ENCODE measurements around the gene IFI27L2.

The IFI27L2 gene

DNA sequence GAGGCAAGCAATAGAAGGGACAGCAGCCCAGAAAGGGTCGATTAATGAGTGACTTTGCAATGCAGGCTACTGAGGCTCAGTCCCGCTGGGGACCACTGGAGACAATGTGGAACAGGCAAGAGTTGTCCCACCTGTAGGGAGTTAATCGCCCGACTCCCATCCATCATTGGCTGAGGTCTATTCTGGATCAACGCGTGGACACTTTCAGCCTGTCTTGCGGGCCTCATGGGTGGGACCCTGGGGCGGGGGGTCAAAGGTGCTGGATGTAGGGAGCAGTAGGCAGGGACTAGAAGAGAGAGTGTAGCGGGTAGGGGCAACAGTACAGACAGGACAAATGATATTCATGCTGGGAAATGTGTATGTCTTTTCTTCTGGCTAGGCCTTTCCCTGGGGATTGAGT is 6.1 kb downstream of the IFI27L2 start:
- DNase-seq (ENCODE audit: low read depth) = no peak

DNA sequence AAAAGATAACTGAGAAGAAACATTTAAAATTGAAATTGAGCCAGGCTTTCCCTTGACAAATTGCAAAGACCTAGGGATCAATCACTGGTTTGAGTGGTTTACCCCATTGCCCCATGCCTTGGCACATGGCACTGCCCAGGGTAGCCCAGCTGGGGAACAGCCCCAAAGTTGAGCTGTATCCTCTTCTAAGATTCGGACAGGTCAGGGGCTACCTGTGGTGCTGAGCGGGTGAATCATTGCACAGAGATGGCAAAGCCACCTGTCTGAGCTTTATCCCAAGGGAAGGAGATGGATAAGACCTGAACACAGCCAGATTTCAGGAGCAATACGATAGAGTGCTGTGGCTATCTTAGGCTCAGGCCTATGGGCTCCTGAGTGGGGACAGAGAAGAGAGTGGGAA is 7.0 kb downstream of the IFI27L2 start:
- DNase-seq (ENCODE audit: low read depth) = no peak

DNA sequence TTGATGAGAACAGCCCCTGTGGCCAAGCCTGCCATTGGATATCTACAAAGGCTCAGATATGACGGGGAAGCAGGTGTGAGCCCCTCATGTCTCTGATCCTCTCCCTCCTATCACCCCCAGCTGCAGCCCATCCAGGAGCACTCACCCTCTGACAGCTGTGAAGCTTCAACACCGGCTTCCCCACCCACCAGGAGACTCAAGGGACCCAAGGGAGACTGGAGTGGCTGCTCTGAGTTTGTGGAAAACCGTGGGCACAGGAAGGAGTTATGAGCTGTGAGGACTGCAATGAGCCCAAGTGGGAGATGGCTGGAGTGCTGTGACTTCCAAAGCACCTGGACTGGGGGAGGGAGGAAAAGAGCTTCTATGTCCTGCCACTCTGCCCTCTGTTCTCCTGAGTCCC is 7.9 kb downstream of the IFI27L2 start:
- no peak for DNase-seq (ENCODE audit: low read depth)

DNA sequence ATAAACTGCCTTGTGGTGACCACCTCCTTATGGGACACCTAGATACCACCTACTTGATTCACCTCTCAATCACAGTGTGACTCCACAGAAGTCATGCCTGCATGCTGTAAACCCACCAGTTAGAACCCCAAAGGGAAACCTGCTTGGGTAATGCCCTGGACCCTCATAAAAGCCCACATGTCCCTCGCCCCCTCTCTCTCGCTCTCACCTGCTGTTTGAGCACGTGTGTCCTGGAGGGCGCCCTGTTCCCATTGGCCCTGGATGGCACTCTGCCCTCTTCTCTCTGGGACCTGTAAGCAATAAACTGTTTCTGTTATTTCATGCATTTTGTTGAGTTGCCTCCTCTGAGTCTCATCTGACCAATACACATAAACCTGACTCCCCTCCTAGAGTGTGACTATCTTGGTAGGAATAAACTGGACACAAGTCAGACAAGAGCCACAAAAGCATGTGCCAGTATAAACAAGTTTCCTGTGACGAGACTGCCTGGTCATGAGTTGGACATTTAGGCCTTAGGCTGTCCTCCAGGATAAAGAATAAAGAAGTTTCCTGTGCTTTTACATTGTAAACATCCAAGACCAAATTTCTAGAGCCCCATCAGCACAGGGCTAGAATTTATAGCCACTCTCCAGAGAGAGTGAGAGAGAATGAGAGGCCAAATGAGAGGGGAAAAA is 8.6 kb downstream of the IFI27L2 start:
- peak; percentile 98 for DNase-seq (ENCODE audit: low read depth)

DNA sequence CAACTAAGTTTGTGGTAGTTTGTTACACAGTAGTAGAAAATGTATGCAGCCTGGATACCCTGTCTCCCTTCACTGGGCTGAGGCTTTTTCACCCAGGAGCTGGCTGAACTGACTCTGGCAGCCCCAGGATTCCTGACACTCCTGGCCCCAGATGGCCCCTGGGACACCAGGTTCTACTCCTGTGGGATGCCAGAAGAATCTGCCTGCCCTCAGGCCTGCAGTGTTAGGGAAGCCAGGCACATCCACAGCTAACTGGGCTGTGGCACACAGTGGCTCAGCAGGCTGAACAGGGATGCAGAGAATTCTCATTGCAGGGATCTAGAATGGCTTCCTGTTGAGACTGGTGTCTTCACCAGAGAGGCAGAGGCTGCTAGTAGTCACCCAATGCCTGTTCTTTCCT is 10.3 kb downstream of the IFI27L2 start:
- DNase-seq (ENCODE audit: low read depth) = no peak

DNA sequence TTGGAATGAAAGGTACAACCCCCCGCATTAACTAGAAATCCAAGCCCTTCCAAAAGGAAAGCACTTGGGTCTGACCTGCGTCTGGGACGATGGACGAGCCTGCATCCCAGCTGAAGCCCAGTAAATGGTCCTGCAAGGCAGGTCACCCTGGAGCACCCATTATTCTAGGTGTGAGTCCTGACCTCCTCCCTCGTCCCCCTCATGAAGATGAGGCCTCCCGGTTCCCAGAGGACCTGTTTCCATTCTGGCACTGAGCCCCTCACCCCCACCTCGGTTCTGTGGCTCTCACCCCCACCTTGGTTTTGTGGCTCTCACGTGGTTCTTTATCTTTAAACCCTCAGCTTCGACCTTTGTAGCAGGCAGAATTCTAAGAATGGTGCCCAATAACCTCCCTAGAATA is 11.5 kb downstream of the IFI27L2 start:
- DNase-seq (ENCODE audit: low read depth) = no peak

DNA sequence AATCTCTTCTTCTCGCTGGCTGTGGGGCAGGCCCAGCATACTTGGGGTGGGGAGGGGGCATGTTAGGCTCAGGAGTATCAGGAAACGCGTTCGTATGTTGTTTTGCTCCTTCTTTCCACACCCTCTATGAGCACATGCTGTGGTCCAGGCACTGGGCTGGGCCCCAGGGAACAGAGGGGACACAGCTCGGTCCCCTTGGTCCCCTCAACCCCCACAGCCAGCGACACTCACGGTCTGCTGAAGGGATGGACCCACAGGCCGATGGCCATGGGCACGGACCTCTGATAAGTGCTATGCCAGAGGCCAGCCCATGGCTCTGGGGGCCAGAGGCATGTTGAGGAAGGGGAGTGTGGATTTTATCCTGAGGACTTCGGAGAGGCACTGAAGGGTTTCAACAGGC is 12.7 kb downstream of the IFI27L2 start:
- DNase-seq (ENCODE audit: low read depth) = no peak

DNA sequence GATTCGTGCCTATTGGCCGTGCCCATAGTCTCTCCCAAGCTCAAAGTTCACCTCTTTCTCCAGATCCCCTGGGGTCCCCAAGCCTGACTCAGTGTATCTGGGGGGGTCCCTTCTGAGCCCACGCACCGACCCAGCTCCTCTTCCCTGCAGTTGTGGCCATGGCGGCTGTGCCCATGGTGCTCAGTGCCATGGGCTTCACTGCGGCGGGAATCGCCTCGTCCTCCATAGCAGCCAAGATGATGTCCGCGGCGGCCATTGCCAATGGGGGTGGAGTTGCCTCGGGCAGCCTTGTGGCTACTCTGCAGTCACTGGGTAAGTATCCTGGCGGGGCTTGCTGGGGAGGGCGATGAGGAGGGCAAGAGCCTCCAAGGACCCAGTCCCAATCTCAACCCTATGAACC is 13.8 kb downstream of the IFI27L2 start:
- DNase-seq (ENCODE audit: low read depth) = no peak

DNA sequence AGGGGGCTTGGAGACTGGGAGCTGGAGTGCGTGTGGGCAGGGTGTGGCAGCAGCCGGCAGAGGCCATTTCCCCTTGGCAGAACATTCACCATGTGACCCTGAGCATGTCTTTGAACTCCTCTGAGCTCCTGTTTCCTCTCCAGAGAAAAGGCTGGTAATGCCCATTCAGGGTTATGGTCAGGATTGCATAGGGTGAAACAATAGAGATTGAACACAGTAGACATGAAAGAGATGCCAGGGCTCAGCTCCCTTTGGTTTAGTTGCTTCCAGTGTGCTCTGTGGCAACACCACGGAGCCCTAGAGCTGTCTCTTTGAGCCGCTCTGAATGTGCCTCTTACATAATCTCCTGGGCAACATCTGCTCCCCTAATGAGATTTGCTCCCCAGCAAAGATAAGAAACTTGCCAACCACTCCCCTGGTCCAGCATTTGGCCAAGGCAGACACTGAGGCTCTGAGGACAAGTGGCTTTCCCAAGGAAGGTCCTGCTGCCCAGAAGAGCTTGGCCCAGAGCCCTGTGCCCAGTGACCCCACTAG is 14.3 kb downstream of the IFI27L2 start:
- DNase-seq (ENCODE audit: low read depth) = no peak

DNA sequence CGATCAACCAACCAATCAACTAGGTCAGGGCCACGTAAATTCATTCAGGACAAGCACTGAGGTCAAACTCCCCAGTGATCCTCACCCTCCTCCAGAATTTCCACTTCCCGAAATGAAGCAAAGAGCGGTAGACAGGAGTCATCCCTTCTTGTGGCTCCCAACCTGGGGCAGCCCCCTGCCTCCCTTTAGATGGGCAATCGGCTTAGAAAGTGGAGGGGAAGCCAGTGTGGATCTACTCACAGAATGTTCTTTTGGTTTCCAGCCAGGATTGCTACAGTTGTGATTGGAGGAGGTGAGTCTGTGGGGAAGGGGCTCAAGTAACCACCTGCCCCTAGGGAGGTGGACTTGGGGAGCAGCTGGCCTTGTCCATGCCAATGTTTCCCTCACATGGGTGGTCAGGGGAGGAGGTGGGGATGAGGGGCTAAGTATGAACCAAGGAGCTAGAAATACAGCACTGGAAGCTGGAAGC is 14.8 kb downstream of the IFI27L2 start:
- DNase-seq (ENCODE audit: low read depth) = no peak

DNA sequence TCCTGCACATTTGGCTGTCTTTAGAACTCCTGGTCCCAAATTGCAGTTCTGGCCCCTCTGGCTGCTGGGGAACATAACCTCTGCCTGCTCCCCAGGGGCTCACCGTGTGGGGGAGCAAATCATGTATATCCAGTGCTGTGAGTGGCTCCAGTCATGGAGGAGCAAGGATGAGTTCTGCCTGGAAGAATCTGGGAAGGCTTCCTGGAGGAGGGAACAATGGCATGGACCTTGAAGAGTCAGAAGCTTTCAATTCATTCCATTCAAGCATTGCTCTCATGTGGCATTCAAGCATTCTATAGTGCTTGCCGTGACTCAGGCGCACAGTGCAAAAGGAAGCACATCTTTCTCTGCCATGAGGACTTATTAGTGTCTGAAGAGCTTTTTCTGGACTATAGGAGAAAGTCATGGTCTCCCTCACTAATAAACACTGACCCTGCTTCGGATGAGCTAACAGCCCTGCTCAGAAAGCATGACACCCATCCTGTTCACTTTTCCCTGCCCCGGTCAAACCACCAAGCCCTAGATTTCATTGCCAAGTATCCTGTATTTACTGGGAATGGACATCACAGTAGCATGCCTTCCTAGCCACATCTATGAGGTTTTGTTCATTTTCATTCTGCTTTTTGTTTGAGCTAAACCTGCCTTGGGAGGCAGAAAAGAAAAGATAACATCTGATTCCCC is 15.4 kb downstream of the IFI27L2 start:
- peak; percentile 53 for DNase-seq (ENCODE audit: low read depth)

DNA sequence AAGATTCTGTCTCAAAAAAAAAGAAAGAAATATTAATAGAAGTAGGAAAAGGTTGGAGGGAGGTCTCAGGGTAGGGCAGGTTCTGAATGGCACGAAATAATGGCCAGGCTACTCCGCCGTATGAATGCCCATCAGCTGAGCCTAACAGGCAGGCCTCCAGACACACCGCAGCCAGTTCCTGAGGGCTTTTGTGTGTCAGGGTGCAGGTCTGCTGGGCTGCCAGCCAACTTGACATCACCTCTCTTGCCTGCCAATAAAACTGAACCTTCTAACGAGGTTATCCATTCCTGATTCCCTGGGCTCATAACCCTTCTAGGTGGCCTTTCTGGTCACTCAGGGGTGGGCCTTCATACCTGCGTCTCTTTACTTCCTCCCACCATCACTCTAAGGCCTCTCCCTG is 15.9 kb downstream of the IFI27L2 start:
- DNase-seq (ENCODE audit: low read depth) = no peak

DNA sequence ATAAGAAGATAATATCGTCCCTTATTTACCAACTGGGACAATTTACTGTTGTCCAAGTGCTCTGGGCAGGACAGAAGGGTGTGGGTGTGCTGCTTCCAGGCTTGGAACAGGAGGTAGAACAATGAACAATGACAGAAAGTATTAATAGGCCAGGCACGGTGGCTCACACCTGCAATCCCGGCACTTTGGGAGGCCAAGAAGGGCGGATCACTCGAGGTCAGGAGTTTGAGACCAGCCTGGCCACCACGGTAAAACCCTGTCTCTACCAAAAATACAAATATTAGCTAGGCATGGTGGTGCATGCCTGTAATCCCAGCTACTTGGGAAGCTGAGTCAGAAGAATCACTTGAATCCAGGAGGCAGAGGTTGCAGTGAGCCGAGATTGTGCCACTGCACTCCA is 16.3 kb downstream of the IFI27L2 start:
- no peak for DNase-seq (ENCODE audit: low read depth)

DNA sequence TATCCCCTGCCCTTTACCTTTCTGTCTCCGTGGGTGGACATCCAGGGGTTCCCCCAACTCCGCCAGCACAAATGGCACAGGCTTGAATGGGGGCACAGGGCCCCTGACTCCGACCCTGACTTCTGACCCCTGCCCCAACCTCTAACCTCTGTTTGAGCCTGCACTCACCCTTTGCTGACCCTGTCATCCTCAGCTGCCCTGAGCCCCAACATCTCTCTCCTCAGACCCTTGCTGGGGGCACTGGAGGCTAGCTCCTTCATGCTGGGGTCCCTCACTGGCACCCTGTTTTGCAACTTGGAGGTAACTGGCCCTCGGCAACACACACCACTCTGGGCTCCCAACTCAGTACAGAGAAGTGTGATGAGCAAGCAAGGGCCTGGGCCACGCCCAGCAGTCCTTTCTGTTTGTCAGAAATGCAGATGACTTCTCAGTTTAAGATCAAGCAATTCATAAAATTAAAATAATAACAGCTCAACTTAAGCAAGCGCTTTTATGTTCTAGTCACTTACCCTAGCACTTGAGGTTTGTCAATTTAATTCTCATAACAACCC is 16.8 kb downstream of the IFI27L2 start:
- DNase-seq (ENCODE audit: low read depth) = no peak

DNA sequence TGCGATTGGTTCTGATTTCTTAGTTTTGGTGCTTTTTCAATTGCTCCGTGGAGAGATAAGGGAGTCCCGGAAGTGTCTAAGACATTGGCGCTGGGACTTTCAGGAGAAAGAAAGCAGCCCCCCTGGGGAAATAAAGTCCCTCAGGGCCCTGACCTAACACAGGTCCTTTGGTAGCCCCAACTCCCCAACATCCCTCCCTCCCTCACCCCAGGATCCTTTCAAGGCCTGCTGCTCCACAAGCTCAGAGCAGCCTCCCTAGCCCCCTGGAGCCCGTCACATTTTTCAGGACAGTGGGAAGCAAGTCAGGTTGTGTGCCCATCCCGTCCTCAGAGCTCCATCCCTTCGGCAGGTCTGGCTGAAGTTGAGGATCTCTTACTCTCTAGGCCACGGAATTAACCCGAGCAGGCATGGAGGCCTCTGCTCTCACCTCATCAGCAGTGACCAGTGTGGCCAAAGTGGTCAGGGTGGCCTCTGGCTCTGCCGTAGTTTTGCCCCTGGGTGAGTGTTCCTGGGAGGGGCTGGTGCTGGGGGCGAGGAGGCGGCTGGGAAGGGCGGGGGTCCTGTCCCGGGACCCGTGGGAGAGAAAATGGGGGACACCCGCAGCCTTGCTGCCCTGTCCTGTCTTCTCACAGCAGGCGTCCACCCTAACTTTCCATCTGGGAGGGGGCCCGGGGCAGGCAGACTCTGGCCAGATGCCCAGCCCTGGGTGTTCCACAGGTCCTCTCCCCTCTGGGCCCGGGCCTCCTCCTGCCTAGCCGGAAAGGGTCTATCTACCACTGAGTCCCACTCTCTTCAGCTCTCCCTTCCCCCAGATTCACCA is 17.9 kb downstream of the IFI27L2 start:
- DNase-seq (ENCODE audit: low read depth) = no peak

DNA sequence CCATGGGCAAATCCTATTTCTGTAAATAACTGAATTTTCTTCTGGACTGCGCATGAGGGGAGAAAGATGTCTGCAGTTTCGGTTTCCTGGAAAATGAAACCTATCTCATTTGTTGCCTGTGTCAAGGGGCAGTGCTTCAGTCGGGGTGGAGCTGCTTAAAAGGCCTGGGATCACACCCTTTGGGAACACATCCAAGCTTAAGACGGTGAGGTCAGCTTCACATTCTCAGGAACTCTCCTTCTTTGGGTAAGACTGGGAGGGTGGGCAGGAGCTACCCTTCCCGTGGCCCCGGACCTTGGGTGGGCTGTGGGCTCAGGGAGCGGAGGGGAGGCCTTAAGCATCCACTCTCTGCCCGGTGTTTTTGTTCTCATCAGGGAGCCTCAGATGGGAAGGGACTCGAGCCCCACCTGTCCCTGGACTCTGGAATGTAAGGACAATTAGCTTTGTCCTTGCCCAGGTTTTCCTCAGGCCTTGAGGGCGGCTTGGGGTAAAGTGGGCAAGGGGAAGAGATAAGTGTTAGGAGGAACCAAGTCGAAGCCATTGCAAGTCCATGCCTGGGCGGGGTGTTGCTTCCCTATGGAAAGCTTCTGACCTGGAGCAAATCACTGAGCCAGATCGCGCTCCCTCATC is 18.7 kb downstream of the IFI27L2 start, which contains the start of gene IFI27:
IFI27 (plus strand) TSS at position 185 of the 630 bp plus-strand sequence.
- DNase-seq (ENCODE audit: low read depth) = peak; percentile 71

DNA sequence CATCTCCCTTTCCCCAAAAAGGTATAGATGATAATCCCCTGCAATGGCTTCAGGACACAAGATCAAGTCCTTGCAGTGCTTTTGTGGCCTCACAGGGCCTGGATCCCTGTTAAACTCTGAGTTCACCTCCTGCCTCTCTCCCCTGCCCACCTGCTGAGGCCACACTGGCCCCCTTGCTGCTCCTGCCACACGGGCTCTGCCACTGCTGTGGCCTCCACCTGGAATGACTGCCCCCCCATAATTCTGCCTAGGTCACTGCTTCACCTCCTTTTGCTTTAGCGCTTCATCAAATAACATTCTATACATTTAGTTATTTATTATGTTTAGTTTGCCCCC is 19.5 kb downstream of the IFI27L2 start:
- no peak for DNase-seq (ENCODE audit: low read depth)

DNA sequence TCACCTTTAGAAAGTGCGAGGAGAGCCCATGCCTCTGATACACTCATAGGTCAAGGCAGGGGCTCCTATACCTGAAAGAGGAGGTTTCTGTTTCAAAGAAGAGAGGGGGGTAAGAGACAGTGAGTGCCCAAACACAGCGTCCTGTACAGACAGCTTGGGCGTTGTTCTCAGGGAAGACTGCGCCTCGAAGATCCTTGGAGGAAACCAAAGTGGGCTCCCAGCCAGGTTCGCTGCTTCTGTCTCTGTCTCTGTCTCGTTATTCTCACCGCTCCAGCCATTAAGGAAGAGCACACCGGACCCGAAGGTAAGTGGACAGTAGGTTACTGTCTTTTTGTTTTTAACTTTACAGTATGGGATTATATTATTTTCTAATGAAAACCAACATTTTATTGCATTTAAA is 24.7 kb downstream of the IFI27L2 start:
- DNase-seq (ENCODE audit: low read depth) = no peak

DNA sequence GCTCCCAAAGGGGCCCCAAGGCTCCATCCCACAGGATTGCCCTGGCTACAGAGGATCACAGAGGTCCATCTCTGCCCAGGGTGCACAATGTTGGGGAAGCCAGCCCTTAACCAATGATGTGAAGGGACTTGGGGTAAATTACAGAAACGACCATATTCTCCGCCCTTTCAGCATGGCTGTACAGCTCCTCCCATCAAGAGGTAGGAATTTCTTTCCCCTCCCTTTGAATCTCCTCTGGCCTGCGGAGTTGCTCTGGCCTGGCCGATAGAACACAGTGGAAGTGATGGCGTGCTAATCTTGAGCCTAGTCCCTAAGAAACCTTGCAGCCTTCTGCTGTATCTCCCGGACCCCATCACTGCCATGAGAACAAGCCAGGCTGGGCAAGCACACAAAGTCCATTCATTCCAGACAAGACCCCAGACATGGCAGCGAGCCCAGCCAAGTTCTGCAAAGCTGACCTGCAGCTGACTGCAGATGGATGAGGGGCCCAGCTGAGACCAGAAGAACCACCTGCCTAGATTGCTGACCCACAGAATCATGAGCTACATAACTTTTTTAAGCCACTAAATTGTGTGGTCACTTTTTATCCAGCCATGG is 25.8 kb downstream of the IFI27L2 start:
- DNase-seq (ENCODE audit: low read depth) = no peak

DNA sequence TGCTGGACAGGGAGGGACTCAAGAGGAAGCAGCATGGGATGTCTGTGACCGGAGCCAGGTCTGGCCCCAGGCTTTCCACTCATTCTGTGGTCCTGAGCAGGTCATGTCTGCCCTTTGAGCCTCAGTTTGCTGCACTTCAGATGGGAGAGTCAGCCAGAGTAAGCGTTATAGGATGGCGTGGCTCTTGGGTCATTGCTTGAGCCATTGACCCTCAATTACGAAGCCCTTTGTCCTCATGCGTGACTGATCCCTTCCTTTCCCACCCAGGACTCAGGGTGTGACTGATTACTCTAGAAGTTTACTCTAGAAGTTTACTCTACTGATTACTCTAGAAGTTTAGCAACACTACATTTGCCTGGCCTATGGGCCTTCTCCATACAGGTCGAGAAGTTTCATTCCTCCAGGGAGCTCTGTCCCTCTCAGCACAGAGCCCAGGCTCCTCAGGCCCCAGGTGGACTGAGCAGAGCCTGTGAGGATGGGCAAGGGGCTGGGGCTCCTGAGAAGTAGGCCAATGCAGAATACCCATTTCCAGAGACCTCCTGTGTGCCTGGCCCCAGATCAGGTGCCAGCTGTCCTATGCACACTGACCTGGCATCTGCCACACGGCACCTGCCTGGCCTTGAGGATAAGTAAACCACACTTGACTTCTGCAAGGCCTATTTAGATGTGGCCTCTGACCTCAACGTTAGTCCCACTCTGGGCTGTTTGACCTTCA is 26.5 kb downstream of the IFI27L2 start:
- no peak for DNase-seq (ENCODE audit: low read depth)

DNA sequence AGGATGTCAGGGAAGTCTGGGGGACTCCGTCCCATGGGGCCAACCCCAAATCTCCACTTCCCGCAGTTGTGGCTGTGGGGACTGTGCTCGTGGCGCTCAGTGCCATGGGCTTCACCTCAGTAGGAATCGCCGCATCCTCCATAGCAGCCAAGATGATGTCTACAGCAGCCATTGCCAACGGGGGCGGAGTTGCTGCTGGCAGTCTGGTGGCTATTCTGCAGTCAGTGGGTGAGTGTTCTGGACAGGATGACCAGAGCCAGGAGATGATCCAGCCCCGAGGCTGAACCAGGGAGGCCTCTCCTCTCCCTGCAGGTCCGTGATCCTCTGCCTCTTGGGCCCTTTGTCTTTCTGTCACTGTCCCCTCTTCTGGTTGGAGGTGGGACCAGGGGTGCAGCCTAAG is 27.7 kb downstream of the IFI27L2 start:
- no peak for DNase-seq (ENCODE audit: low read depth)
